GM18507 (cell line): ENCODE data around the gene TAF13.

ENCODE experiments used
- DNase-seq: peaks from one replicate; pipeline ENCODE4 v3.0.0; 2011; ENCODE audit warnings: low read depth; ENCODE audit not compliant: insufficient read length; ENCODE audit errors: extremely low spot score
- FAIRE-seq: peaks from 2 replicates; lab custom pipeline; 2011; peaks lifted over from hg19 to GRCh38; lab: Jason Lieb, UNC

TAF13 gene

GRCh38 chr1:109094871-109095270, 19.1 kb upstream of the TAF13 start:
- FAIRE-seq = no peak

GRCh38 chr1:109094377-109094803, 18.6 kb upstream of the TAF13 start:
- DNase-seq (no peak), FAIRE-seq (no peak)

More at GRCh38 chr1:109094871-109095270, 19.1 kb upstream of the TAF13 start:
- DNase-seq = no peak

GRCh38 chr1:109091839-109092193, 16.0 kb upstream of the TAF13 start:
- DNase-seq (no peak), FAIRE-seq (peak; percentile 38)

- FAIRE-seq = peak; percentile 45
These were observed 15.5 kb upstream of the TAF13 start for GRCh38 chr1:109091078-109091838.

GRCh38 chr1:109090196-109091077, 14.6 kb upstream of the TAF13 start, which contains the start of gene TMEM167B:
Gene TMEM167B, plus strand, starts transcription at chr1:109090764. Its CDS starts 109 bp downstream, at chr1:109090873.
- FAIRE-seq = peak; percentile 81
- DNase-seq = peak; percentile 73

More at GRCh38 chr1:109091078-109091838, 15.5 kb upstream of the TAF13 start:
- DNase-seq = no peak

GRCh38 chr1:109089242-109090015, 13.6 kb upstream of the TAF13 start:
- no peak for DNase-seq
- FAIRE-seq = no peak

GRCh38 chr1:109084563-109085517, 9.0 kb upstream of the TAF13 start:
- DNase-seq = no peak
- FAIRE-seq = no peak

- DNase-seq (no peak), FAIRE-seq (no peak)
These were observed 8.1 kb upstream of the TAF13 start for GRCh38 chr1:109083923-109084322.

GRCh38 chr1:109083501-109083900, 7.7 kb upstream of the TAF13 start:
- DNase-seq (no peak), FAIRE-seq (no peak)

GRCh38 chr1:109080441-109081082, 4.8 kb upstream of the TAF13 start:
- no peak for FAIRE-seq
- no peak for DNase-seq

GRCh38 chr1:109079240-109079622, 3.4 kb upstream of the TAF13 start:
- DNase-seq = no peak
- FAIRE-seq = no peak

GRCh38 chr1:109078317-109078716, 2.5 kb upstream of the TAF13 start:
- DNase-seq (no peak), FAIRE-seq (no peak)

GRCh38 chr1:109069294-109069693, 6.5 kb downstream of the TAF13 start:
- DNase-seq = no peak
- FAIRE-seq = no peak

GRCh38 chr1:109067883-109068282, 7.9 kb downstream of the TAF13 start:
- DNase-seq (no peak), FAIRE-seq (no peak)

- DNase-seq (no peak), FAIRE-seq (no peak)
These were observed 10.7 kb downstream of the TAF13 start for GRCh38 chr1:109065137-109065536.

GRCh38 chr1:109061183-109061582, 14.6 kb downstream of the TAF13 start:
- FAIRE-seq = no peak

GRCh38 chr1:109060707-109061106, 15.1 kb downstream of the TAF13 start:
- DNase-seq (no peak), FAIRE-seq (no peak)

More at GRCh38 chr1:109061183-109061582, 14.6 kb downstream of the TAF13 start:
- no peak for DNase-seq

GRCh38 chr1:109059026-109059425, 16.8 kb downstream of the TAF13 start:
- no peak for DNase-seq
- no peak for FAIRE-seq
